Liver (tissue), 9 donors: ENCODE measurements around the gene SPATS2L. TPM values are rescaled to one million over a fixed set of nuclear protein-coding genes. Genes with fewer than 3 reads are reported as not detected.
A peak's percentile ranks its signal among the peaks of the same experiment; 100 is the strongest.

ENCODE experiments used
- DNase-seq: peaks from one replicate; pipeline ENCODE4 v3.0.0-alpha.2; 2017; ENCODE audit warnings: low spot score
- H3K27ac ChIP-seq, 2 donors: one replicate each; pipeline ENCODE4 v1.7.0; 2013; ENCODE audit warnings: inconsistent platforms in 2 of 2, low read length in 2 of 2, control low read depth in 1 of 2, low read depth in 1 of 2, mild to moderate bottlenecking in 1 of 2
- H3K27me3 ChIP-seq, 4 donors: one replicate each; pipeline versions ENCODE4 v1.6.1 to v1.7.0; 2013; ENCODE audit warnings: low read length in 3 of 4, inconsistent platforms in 1 of 4, mild to moderate bottlenecking in 1 of 4, moderate library complexity in 1 of 4; ENCODE audit not compliant: control insufficient read depth in 4 of 4, insufficient read depth in 4 of 4
- H3K36me3 ChIP-seq, 4 donors: one replicate each; pipeline versions ENCODE4 v1.6.1 to v1.7.0; 2013; ENCODE audit warnings: low read length in 3 of 4, mild to moderate bottlenecking in 3 of 4, low read depth in 1 of 4, moderate library complexity in 1 of 4; ENCODE audit not compliant: control insufficient read depth in 4 of 4, insufficient read depth in 3 of 4
- H3K4me1 ChIP-seq, 4 donors: one replicate each; pipeline versions ENCODE4 v1.6.1 to v1.7.0; 2013; ENCODE audit warnings: low read length in 3 of 4, mild to moderate bottlenecking in 3 of 4, moderate library complexity in 1 of 4; ENCODE audit not compliant: control insufficient read depth in 4 of 4, insufficient read depth in 4 of 4
- H3K4me3 ChIP-seq, 3 donors: one replicate each; pipeline versions ENCODE4 v1.6.1 to v1.7.0; 2013; ENCODE audit warnings: low read length in 3 of 3, control low read depth in 1 of 3, low read depth in 1 of 3, mild to moderate bottlenecking in 1 of 3
- H3K9ac ChIP-seq, 2 donors: one replicate each; pipeline ENCODE4 v1.7.0; 2013; ENCODE audit warnings: low read length in 2 of 2, mild to moderate bottlenecking in 2 of 2, moderate library complexity in 2 of 2, control low read depth in 1 of 2, low read depth in 1 of 2
- H3K9me3 ChIP-seq, 4 donors: one replicate each; pipeline versions ENCODE4 v1.6.1 to v1.7.0; 2013; ENCODE audit warnings: low read length in 3 of 4; ENCODE audit not compliant: control insufficient read depth in 4 of 4
- CTCF ChIP-seq: fragments of 150-350 bp; IDR thresholded peaks from 2 replicates; pipeline ENCODE4 v1.5.1; 2017; ENCODE audit warnings: improper control_type of control experiment, low read depth, low read length; ENCODE audit not compliant: missing input control
- EGR1 ChIP-seq, 2 donors: IDR thresholded peaks; 2 replicates each; pipeline ENCODE4 v1.6.1; 2016 to 2018; ENCODE audit warnings: antibody characterized with exemption in 2 of 2, low read depth in 2 of 2
- GABPA ChIP-seq, 2 donors: IDR thresholded peaks in 1 of 2; conservative IDR thresholded peaks in 1 of 2; 2 replicates each; pipeline ENCODE4 v1.6.1; 2016; ENCODE audit warnings: antibody characterized with exemption in 2 of 2, mild to moderate bottlenecking in 1 of 2, moderate library complexity in 1 of 2
- HNF4A ChIP-seq, 2 donors: conservative IDR thresholded peaks; 2 replicates each; pipeline ENCODE4 v1.6.1; 2016; ENCODE audit warnings: antibody characterized with exemption in 2 of 2, mild to moderate bottlenecking in 2 of 2
- JUND ChIP-seq, 2 donors: IDR thresholded peaks; 2 replicates each; pipeline ENCODE4 v1.6.1; 2016; ENCODE audit warnings: antibody characterized with exemption in 2 of 2
- MAX ChIP-seq: IDR thresholded peaks from 2 replicates; pipeline ENCODE4 v1.6.1; 2016; ENCODE audit warnings: antibody characterized with exemption
- RAD21 ChIP-seq, 2 donors: IDR thresholded peaks; 2 replicates each; pipeline ENCODE4 v1.6.1; 2016; ENCODE audit warnings: antibody characterized with exemption in 2 of 2, mild to moderate bottlenecking in 2 of 2
- REST ChIP-seq: IDR thresholded peaks from 2 replicates; pipeline ENCODE4 v1.6.1; 2016; ENCODE audit warnings: antibody characterized with exemption, mild to moderate bottlenecking
- SP1 ChIP-seq: IDR thresholded peaks from 2 replicates; pipeline ENCODE4 v1.6.1; 2018; ENCODE audit warnings: antibody characterized with exemption, mild to moderate bottlenecking
- TAF1 ChIP-seq: conservative IDR thresholded peaks from 2 replicates; pipeline ENCODE4 v1.6.1; 2016; ENCODE audit warnings: antibody characterized with exemption, mild to moderate bottlenecking
- YY1 ChIP-seq: IDR thresholded peaks from 2 replicates; pipeline ENCODE4 v1.6.1; 2016; ENCODE audit warnings: antibody characterized with exemption, mild to moderate bottlenecking
- WGBS: extraction: QIAGEN DNeasy Blood & Tissue Kit; methylation state at CpG from one replicate; pipeline ENCODE4 v1.1.7; 2013; 5-methylcytosine and 5-hydroxymethylcytosine counted together
- polyA plus RNA-seq, 2 donors: library from polyadenylated mRNA; stranded (reverse) in 1 of 2; unstranded in 1 of 2; fragments of 200-250 nt in 1 of 2; fragments of >200 nt in 1 of 2; fragmentation: Nextera tagmentation in 1 of 2; extraction: Ambion mirVana in 1 of 2; gene quantifications; one replicate each; pipeline versions ENCODE4 v1.2.1 to v1.2.3, GENCODE V29; 2013 to 2015
- total RNA-seq, 2 donors: library from RNA; depleted of rRNA; stranded (reverse); fragments of >200 nt; gene quantifications; one replicate each; pipeline ENCODE4 v1.2.3, GENCODE V29; 2014
- donor health status: healthy.
- donor health status: healthy.
- donor health status: healthy.
- donor health status: healthy.
- donor health status: healthy.

SPATS2L gene
- total and polyA plus RNA-seq, 4 donors = 31.4 to 49.9 (median 42.4) TPM

- no peaks in the 10 kb centered on the region for H3K9me3 ChIP-seq
- H3K4me3 ChIP-seq = peak within 1 kb of the TSS; percentile 62 to 79 (median 78)
- WGBS = under 1% methylated on average over 78 of the region's 78 CpGs
- no peaks in the 10 kb centered on the region for H3K27me3 ChIP-seq
- peak within 1 kb of the TSS; percentile 51 to 74 for H3K27ac ChIP-seq
- TF ChIP-seq SP1 (peak; percentile 20), RAD21 (IDR thresholded peaks at IDR 0.05) (peak; percentile 40 to 68), EGR1 (IDR thresholded peaks at IDR 0.05; ENCODE audit: low read depth in 2 of 2) (peak in 1 of 2 donors; percentile 43), REST (no peak), GABPA (IDR thresholded peaks at IDR 0.05 in 1 of 2, conservative IDR thresholded peaks at IDR 0.05 in 1 of 2) (peak in 1 of 2 donors; percentile 30), CTCF (peak; percentile 75)
- H3K36me3 ChIP-seq = peaks cover 1 to 7% (median 3%) of the 10 kb centered on the region in 4 donors
- peak within 1 kb of the TSS; percentile 64 to 90 for H3K9ac ChIP-seq
- DNase-seq = peak; percentile 91
- peaks cover 0 to 13% (median 8%) of the 10 kb centered on the region in 4 donors for H3K4me1 ChIP-seq
These were observed 203.3 kb downstream of the SPATS2L start, which contains the start of gene KCTD18 for GRCh38 chr2:200509612-200510433. KCTD18 (minus strand) TSS chr2:200510068; CDS start chr2:200507016, 3,052 bp downstream.

- 18% methylated on average over 1 of the region's 1 CpG for WGBS
- Histone ChIP-seq H3K4me3 (no peak overlapping the region), H3K9me3 (no peaks in the 10 kb centered on the region), H3K36me3 (no peaks in the 10 kb centered on the region), H3K27ac (no peak overlapping the region), H3K9ac (no peak overlapping the region), H3K27me3 (no peaks in the 10 kb centered on the region), H3K4me1 (peaks cover 0 to 5% (median 3%) of the 10 kb centered on the region in 4 donors)
- no peak for DNase-seq
- TF ChIP-seq REST (no peak), HNF4A (conservative IDR thresholded peaks at IDR 0.05) (no peak), YY1 (no peak), TAF1 (no peak), JUND (IDR thresholded peaks at IDR 0.05) (no peak), MAX (no peak)
These were observed 208.7 kb downstream of the SPATS2L start for GRCh38 chr2:200515155-200515554.
